ENCODE results near the gene ST3GAL3. TPM values are rescaled to one million over a fixed set of nuclear protein-coding genes. Genes with fewer than 3 reads are reported as not detected.

Gene ST3GAL3
- total and polyA plus RNA-seq, 5 experiments from 2014 or later = 7.5 to 23.0 (median 10.9) TPM

DNA sequence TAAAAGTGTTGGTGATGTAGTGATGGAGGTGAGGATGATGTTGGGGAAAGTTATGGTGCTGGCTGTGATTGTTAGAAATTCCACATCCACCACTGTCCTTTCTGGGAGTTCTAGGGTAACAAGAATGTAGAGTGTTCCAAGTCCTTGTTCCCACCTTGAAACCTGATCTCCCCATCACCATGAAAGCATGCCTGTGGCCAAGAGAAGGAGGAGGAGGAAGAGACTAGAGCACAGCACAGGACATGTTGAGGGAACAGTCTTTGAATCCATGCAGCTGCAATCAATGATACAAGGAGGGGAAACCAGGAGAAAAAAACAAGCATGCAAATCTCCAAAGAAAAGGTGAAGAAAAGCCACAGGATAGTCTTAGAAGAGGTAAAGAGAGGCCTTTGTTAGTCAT lies 180.4 kb downstream of the ST3GAL3 start:
- H3K27ac Mint-ChIP-seq = no peak overlapping the region
- no peak for DNase-seq
- H3K4me1 Mint-ChIP-seq = no peaks in the 10 kb centered on the region
- POLR2A ChIA-PET = no interaction called here
- no peaks in the 10 kb centered on the region for H3K27me3 Mint-ChIP-seq
- H3K36me3 Mint-ChIP-seq = peaks cover 0 to 3% (median 3%) of the 10 kb centered on the region in 3 donors
- ATAC-seq = no peak
- H3K9me3 Mint-ChIP-seq = no peaks in the 10 kb centered on the region
- no peak overlapping the region for H3K4me3 Mint-ChIP-seq

DNA sequence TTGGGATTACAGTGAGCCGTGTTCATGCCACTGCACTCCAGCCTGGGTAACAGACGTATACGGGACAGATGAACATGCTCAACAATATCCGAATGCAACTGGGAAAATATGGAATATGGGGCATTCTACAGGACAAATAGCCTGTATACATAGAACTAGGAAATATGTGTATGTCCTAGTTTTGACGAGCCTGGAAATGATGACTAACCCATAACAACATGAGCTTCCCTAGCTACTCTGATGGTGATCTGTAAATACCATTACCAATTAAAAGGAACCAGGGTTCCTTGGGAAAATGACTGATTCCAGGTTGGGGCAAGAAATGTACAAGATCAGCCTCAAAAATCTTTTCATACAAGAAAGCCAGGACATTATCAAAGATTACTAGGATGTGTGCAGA lies 183.5 kb downstream of the ST3GAL3 start:
- H3K27me3 Mint-ChIP-seq = no peaks in the 10 kb centered on the region

DNA sequence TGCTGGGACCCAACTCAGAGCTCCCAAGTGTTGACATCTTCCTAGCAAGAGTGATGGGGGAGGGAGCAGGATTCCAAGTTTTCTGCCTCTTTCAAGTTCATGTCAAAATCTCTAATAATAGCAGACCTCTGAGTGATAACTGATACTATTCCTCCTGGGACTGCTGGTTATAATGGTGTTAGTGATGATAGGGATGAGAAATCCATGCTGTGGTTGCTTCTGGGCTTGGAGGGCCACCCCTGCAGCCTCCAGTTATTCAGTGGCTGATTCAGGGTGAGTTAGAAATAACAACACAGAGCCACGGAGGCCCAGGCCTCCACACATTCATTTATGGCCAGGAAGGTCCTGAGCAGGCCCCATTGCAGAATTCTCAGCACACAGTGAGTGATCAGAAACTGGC lies 185.7 kb downstream of the ST3GAL3 start:
- H3K4me1 Mint-ChIP-seq = peaks cover 0 to 4% (median 0%) of the 10 kb centered on the region in 4 donors
- POLR2A ChIA-PET = interaction anchor here (0.6 kb wide), 1 partner anchor 628 kb away, joined by 3 read pairs; no protein-coding TSS in a partner anchor
- H3K27ac Mint-ChIP-seq = no peak overlapping the region

More for the DNA sequence above, 183.5 kb downstream of the ST3GAL3 start:
- POLR2A ChIA-PET = no interaction called here
- Mint-ChIP-seq H3K9me3 (no peaks in the 10 kb centered on the region), H3K4me1 (peaks cover 0 to 3% (median 0%) of the 10 kb centered on the region in 4 donors), H3K27ac (no peak overlapping the region), H3K4me3 (no peak overlapping the region), H3K36me3 (peaks cover 0 to 25% (median 17%) of the 10 kb centered on the region in 3 donors)
- DNase-seq (no peak), ATAC-seq (no peak)

DNA sequence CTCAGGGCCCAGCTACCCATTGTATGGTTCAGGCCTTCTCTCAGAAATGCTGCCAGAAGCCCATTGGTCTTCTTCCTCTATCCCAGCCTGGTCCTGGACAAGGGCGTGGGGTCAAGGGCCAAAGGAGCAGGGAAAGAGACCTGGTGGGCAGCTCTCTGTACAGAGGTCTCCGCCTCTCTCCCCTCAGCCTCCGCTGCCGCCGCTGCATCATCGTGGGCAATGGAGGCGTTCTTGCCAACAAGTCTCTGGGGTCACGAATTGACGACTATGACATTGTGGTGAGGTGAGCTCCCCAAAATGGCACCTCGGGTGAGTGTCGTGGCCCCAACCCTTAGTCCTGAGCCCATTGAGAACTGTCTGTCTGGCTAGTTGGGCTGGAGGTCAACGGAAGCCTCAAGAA lies 191.6 kb downstream of the ST3GAL3 start:
- DNase-seq (no peak), ATAC-seq (no peak)
- POLR2A ChIA-PET = no interaction called here
- peaks cover 4 to 59% (median 24%) of the 10 kb centered on the region in 3 donors for H3K36me3 Mint-ChIP-seq
- H3K27ac Mint-ChIP-seq = no peak overlapping the region
- no peak overlapping the region for H3K4me3 Mint-ChIP-seq
- H3K9me3 Mint-ChIP-seq = no peaks in the 10 kb centered on the region
- no peaks in the 10 kb centered on the region for H3K27me3 Mint-ChIP-seq
- H3K4me1 Mint-ChIP-seq = peaks cover 0 to 3% (median 0%) of the 10 kb centered on the region in 4 donors

More for the DNA sequence above, 185.7 kb downstream of the ST3GAL3 start:
- peaks cover 4 to 41% (median 21%) of the 10 kb centered on the region in 3 donors for H3K36me3 Mint-ChIP-seq
- no peaks in the 10 kb centered on the region for H3K27me3 Mint-ChIP-seq
- H3K9me3 Mint-ChIP-seq = no peaks in the 10 kb centered on the region
- no peak overlapping the region for H3K4me3 Mint-ChIP-seq
- DNase-seq (no peak), ATAC-seq (no peak)

DNA sequence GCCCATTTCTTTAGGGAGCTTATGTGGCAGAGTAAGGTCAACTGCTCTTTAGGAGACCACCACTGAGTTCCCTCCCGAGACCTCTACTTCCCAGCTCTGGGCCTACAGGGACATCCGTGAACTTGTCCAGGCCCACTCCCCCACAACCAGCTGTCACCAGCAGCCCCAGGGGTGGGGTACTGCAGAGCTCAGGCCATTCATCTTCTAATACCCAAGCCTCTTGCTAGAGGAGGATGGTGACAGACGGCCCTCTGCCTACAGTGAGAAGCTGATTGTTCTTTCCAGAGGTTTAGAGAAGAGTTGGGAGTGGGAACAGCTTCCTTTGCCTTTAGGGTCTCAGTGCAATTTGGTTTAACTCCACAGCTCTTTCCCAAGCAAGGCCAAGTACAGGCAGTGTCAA lies 193.1 kb downstream of the ST3GAL3 start:
- no peaks in the 10 kb centered on the region for H3K9me3 Mint-ChIP-seq
- H3K27ac Mint-ChIP-seq = peak overlapping the region in 2 of 10 donors; percentile 28 to 29
- ATAC-seq (no peak), DNase-seq (peak in 1 of 10 donors; percentile 30)
- peaks cover 4 to 45% (median 12%) of the 10 kb centered on the region in 3 donors for H3K36me3 Mint-ChIP-seq
- no peak overlapping the region for H3K4me3 Mint-ChIP-seq
- no peaks in the 10 kb centered on the region for H3K27me3 Mint-ChIP-seq
- POLR2A ChIA-PET = no interaction called here
- peaks cover 0 to 3% (median 0%) of the 10 kb centered on the region in 4 donors for H3K4me1 Mint-ChIP-seq

DNA sequence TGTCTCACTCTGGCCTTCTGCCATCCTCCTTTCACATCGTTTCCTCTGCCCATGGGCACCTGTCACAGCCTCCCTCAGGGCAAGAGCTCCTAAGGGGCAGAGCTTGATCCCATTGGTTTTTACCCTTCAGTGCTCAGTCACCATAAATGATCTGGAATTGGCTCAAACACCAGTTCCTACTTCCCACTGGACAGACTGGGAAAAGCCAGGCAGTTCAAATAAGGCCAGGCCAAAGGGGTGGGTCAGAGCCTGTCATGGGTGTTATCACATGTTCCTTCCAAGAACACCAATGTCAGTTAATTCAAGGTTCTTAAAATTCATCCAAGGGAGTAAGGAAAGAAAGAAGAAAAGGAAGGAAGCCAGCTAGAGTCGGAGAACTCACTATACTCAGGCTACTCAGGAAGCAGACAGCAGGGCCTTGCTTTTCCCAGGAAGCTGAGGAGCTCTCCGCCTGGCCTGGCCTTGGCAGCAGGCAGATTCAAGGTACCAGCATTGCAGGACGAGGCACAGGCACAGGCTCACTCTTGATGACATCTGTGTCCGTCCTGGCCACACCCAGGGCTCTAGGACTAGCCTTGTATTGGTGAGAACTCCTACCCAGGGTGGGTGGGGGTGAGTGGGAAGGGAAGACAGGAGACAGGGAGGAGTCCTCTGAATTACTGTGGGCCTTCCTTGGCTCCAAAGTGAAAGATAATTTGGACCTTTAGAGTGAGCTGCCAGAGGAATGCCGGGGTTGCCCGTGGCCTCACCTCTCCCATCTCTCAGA lies 194.0 kb downstream of the ST3GAL3 start:
- ATAC-seq (no peak), DNase-seq (peak in 1 of 10 donors; percentile 24)
- peaks cover 0 to 3% (median 0%) of the 10 kb centered on the region in 4 donors for H3K4me1 Mint-ChIP-seq
- no peaks in the 10 kb centered on the region for H3K27me3 Mint-ChIP-seq
- H3K27ac Mint-ChIP-seq = peak overlapping the region in 2 of 10 donors; percentile 20 to 51
- POLR2A ChIA-PET = interaction anchor here (1.2 kb wide), 1 partner anchor 10 kb away, joined by 3 read pairs; no protein-coding TSS in a partner anchor
- H3K9me3 Mint-ChIP-seq = no peaks in the 10 kb centered on the region
- peaks cover 4 to 35% (median 11%) of the 10 kb centered on the region in 3 donors for H3K36me3 Mint-ChIP-seq
- no peak overlapping the region for H3K4me3 Mint-ChIP-seq

DNA sequence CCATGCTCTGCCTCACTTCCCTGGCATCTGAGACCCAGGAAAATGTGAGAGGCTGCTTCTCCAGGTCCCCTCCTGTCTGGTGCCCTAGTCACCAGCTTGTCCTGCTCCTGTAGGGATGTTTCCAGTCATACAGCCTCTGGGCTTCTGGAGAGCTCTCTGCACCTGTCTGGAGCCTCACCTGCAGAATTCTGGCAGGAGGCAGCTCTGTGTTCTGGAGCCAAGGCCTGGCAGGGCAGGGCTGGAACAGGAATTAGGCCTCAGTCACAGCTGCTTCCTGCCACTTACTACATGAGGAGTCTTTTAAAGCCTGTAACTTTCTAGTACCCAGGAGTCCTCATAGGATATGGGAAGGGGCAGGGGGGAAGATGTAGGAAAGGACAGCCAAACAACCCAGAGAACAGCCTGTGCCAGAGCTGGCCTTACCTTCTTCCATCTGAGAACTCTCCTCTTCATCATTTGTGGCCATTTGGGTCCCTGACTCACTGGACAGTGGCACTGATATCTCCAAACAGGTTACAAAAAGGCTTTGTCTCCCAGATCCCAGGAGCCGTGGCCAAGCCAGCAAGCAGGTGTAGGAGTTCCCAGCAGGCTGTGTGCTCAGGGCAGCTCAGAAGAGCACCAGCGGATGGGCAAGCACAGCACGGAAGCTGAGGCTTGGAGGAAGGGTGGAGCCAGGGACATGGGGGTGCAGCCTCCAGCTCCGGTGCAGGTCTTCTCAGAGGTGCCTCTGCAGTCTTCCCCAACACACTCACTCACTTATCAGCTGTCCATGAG lies 194.9 kb downstream of the ST3GAL3 start:
- peak overlapping the region in 4 of 10 donors; percentile 35 to 80 (median 70) for H3K27ac Mint-ChIP-seq
- no peak overlapping the region for H3K4me3 Mint-ChIP-seq

DNA sequence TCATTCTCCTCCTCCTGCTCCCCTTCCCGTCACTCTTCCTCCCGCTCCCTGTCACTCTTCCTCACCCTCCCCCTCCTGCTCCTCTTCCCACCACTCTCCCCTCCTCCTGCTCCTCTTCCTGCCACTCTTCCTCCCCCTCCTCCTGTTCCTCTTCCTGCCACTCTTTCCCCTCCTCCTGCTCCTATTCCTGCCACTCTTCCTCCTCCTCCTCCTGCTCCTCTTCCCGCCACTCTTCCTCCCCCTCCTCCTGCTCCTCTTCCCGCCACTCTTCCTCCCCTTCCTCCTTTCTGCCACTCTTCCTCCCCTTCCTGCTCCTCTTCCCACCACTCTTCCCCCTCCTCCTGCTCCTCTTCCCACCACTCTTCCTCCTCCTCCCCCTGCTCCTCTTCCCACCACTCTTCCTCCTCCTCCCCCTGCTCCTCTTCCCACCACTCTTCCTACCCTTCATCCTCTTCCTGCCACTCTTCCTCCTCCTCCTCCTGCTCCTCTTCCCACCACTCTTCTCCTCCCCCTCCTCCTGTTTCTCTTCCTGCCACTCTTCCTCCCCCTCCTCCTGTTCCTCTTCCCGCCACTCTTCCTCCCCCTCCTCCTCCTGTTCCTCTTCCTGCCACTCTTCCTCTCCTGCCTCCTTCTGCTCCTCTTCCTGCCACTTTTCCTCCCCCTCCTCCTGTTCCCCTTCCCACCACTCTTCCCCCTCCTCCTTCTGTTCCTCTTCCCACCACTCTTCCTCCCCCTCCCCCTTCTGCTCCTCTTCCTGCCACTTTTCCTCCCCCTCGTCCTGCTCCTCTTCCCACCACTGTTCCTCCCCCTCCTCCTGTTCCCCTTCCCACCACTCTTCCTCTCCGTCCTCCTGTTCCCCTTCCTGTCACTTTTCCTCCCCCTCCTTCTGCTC lies 197.6 kb downstream of the ST3GAL3 start:
- Mint-ChIP-seq H3K27ac (peak overlapping the region in 1 of 10 donors; percentile 8), H3K4me1 (peaks cover 0 to 6% (median 2%) of the 10 kb centered on the region in 4 donors), H3K9me3 (no peaks in the 10 kb centered on the region), H3K4me3 (no peak overlapping the region), H3K27me3 (no peaks in the 10 kb centered on the region), H3K36me3 (peaks cover 0 to 33% (median 2%) of the 10 kb centered on the region in 3 donors)
- no peak for DNase-seq
- ATAC-seq = no peak
- POLR2A ChIA-PET = interaction anchor here (0.6 kb wide), 1 partner anchor 26 kb away, joined by 3 read pairs; no protein-coding TSS in a partner anchor

More for the DNA sequence above, 194.9 kb downstream of the ST3GAL3 start:
- DNase-seq (peak in 1 of 10 donors; percentile 48), ATAC-seq (no peak)
- H3K27me3 Mint-ChIP-seq = no peaks in the 10 kb centered on the region
- H3K9me3 Mint-ChIP-seq = no peaks in the 10 kb centered on the region
- peaks cover 0 to 6% (median 2%) of the 10 kb centered on the region in 4 donors for H3K4me1 Mint-ChIP-seq
- POLR2A ChIA-PET = interaction anchor here (1.2 kb wide), 1 partner anchor 9 kb away, joined by 3 read pairs; no protein-coding TSS in a partner anchor
- H3K36me3 Mint-ChIP-seq = peaks cover 3 to 28% (median 9%) of the 10 kb centered on the region in 3 donors

DNA sequence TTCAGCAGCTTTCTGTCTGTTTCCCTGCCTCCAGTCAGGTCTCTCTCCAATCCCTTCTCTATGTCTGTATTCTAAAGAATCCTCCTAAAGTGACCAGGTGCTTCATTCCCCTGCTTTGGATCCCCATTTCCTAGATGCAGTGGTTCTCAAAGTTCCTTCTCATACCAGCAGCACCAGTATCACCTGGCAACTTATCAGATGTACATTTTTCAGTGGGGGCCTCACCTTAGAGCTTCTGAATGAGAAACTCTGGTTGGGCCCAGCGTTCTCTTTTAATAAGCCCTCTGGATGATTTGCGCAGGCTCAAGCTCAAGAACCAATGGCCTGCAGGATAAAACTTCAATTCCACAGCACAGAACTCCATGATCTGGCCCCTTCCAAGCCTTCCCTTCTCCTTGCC lies 200.9 kb downstream of the ST3GAL3 start:
- no peak for ATAC-seq
- POLR2A ChIA-PET = no interaction called here
- H3K27ac Mint-ChIP-seq = peak overlapping the region in 2 of 10 donors; percentile 3 to 10

DNA sequence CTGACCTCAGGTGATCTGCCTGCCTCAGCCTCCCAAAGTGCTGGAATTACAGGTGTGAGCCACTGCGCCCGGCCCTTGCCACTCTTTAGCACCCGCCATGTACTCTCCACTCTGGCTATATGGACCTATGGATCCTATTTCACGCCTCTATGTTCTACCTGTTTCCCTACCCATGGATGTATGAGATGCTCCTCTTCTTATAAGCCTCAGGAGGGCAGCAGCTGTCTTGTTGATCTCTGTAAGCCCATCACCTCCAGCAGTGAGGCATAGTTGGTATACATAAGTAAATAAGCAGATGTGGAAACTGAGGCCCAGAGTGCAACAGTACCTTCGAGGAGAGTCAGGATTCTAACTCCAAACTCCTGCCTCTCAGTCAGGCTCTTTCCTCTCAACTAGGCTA lies 201.5 kb downstream of the ST3GAL3 start:
- ATAC-seq (no peak), DNase-seq (peak in 1 of 10 donors; percentile 3)
- H3K9me3 Mint-ChIP-seq = no peaks in the 10 kb centered on the region
- peak overlapping the region in 3 of 10 donors; percentile 3 to 63 (median 57) for H3K27ac Mint-ChIP-seq
- POLR2A ChIA-PET = no interaction called here
- H3K4me1 Mint-ChIP-seq = peaks cover 0 to 5% (median 2%) of the 10 kb centered on the region in 4 donors
- H3K4me3 Mint-ChIP-seq = no peak overlapping the region
- peaks cover 0 to 23% (median 2%) of the 10 kb centered on the region in 3 donors for H3K36me3 Mint-ChIP-seq
- H3K27me3 Mint-ChIP-seq = no peaks in the 10 kb centered on the region

More for the DNA sequence above, 200.9 kb downstream of the ST3GAL3 start:
- Mint-ChIP-seq H3K9me3 (no peaks in the 10 kb centered on the region), H3K36me3 (peaks cover 0 to 23% (median 2%) of the 10 kb centered on the region in 3 donors), H3K4me3 (no peak overlapping the region), H3K27me3 (no peaks in the 10 kb centered on the region), H3K4me1 (peaks cover 0 to 5% (median 2%) of the 10 kb centered on the region in 4 donors)
- peak in 1 of 10 donors; percentile 24 for DNase-seq

DNA sequence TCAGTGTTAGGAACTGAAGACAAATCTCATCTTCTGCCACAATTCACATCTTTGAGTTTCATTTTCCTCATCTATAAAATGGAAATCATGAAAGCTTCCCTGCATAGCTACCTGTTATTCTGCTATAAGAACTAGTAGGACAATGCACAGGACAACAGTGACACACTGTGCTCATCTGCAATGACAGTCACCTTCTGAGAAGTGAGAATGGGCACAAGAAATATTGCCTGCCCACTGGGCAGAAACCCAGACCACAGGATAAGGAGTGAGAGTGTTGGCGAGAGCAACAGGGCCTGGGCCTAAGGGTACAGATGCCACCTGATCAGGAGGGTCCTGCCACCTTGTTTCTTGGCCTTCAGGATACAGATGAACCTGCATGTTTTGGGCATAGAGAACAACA lies 203.0 kb downstream of the ST3GAL3 start:
- Mint-ChIP-seq H3K27me3 (no peaks in the 10 kb centered on the region), H3K36me3 (peaks cover 0 to 23% (median 2%) of the 10 kb centered on the region in 3 donors), H3K4me3 (no peak overlapping the region), H3K4me1 (peaks cover 0 to 5% (median 2%) of the 10 kb centered on the region in 4 donors), H3K27ac (no peak overlapping the region), H3K9me3 (no peaks in the 10 kb centered on the region)
- no peak for ATAC-seq
- peak in 1 of 10 donors; percentile 16 for DNase-seq
- POLR2A ChIA-PET = interaction anchor here (1.2 kb wide), 1 partner anchor 9 kb away, joined by 3 read pairs; no protein-coding TSS in a partner anchor
